ENCODE data around the gene MAP3K14.

DNA sequence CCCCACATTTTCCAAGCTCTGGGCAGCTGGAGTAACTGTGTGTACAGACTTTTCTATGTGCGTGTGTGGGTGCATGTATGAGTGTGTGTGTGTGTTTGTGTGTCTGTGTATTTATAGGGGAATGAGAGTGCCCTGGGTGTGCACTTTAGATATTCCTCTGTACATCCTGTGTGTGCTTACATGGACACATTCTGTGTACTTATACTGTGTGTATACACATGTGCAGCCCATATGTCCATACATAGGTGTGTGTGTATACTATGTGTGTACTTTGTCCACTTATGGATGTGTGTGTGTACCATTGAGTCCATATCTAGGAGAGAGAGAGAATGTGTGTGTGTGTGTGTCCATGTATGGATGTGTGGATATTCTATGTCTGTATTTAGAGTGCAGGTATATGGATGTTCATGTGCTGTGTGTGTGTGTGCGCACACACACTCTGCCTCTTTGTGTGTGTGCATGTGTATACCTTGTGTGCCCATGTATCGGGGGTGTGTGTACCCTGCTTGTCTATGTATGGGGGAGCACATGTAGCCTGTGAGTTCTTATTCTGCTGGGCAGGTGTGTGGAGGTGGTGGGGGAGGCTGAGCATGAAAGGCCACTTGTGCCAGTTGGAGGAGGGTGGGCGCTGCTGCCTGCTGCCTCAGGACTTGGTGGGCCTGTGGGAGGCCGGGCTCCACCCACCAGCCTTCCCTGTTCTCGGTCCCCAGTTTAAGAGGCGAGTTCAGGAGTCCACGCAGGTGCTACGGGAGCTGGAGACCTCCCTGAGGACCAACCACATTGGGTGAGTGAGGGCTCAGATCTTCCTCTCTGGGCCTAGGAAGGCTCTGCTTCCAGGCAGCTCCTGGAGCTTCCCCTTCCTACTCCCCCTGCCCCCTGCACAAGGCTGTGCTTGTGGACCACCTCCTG lies 84.1 kb downstream of the MAP3K14 start:
- TF ChIP-seq, protein P1, sequence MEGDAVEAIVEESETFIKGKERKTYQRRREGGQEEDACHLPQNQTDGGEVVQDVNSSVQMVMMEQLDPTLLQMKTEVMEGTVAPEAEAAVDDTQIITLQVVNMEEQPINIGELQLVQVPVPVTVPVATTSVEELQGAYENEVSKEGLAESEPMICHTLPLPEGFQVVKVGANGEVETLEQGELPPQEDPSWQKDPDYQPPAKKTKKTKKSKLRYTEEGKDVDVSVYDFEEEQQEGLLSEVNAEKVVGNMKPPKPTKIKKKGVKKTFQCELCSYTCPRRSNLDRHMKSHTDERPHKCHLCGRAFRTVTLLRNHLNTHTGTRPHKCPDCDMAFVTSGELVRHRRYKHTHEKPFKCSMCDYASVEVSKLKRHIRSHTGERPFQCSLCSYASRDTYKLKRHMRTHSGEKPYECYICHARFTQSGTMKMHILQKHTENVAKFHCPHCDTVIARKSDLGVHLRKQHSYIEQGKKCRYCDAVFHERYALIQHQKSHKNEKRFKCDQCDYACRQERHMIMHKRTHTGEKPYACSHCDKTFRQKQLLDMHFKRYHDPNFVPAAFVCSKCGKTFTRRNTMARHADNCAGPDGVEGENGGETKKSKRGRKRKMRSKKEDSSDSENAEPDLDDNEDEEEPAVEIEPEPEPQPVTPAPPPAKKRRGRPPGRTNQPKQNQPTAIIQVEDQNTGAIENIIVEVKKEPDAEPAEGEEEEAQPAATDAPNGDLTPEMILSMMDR (IDR thresholded peaks at IDR 0.05; ENCODE audit: low read depth, low read length, missing input control) = no peak
- no peak for TF ChIP-seq GABPA (IDR thresholded peaks at IDR 0.05 in 1 of 2, conservative IDR thresholded peaks at IDR 0.05 in 1 of 2)
- TF ChIP-seq YY1 (IDR thresholded peaks at IDR 0.05) = no peak
- TF ChIP-seq MAX (IDR thresholded peaks at IDR 0.05) = no peak
- TF ChIP-seq JUND (IDR thresholded peaks at IDR 0.05) = no peak
- no peak for TF ChIP-seq SP1 (IDR thresholded peaks at IDR 0.05)
- no peak for TF ChIP-seq RAD21 (IDR thresholded peaks at IDR 0.05)
- no peak for TF ChIP-seq ZBTB33 (IDR thresholded peaks at IDR 0.05)
- no peak for TF ChIP-seq TAF1 (conservative IDR thresholded peaks at IDR 0.05)
- no peak for TF ChIP-seq NR2F2 (IDR thresholded peaks at IDR 0.05)
- TF ChIP-seq HNF4G (IDR thresholded peaks at IDR 0.05) = no peak

Measured in liver (tissue), 3 donors.